BE2C (cell line): Measurements from ENCODE around the gene AHNAK.

Source experiments
- DNase-seq: peaks from one replicate; pipeline ENCODE4 v3.0.0-alpha.2; 2020
- H3K27me3 ChIP-seq: fragments of 250-450 bp; sonication (Bioruptor Pico); 2 replicates; pipeline ENCODE4 v1.5.1; 2020; ENCODE audit warnings: mild to moderate bottlenecking
- H3K36me3 ChIP-seq: fragments of 250-450 bp; sonication (Bioruptor Pico); 2 replicates; pipeline ENCODE4 v1.5.1; 2020; ENCODE audit warnings: mild to moderate bottlenecking
- H3K4me1 ChIP-seq: fragments of 250-450 bp; sonication (Bioruptor Pico); 2 replicates; pipeline ENCODE4 v1.5.1; 2020
- H3K4me3 ChIP-seq: 2 replicates; pipeline ENCODE4 v1.5.1; 2011; ENCODE audit warnings: low read depth, low read length
- H3K9me3 ChIP-seq: fragments of 250-450 bp; sonication (Bioruptor Pico); 2 replicates; pipeline ENCODE4 v1.5.1; 2020
- TF ChIP-seq, protein P1 (sequence below): IDR thresholded peaks from 2 replicates; pipeline ENCODE4 v1.5.1; 2012; ENCODE audit warnings: mild to moderate bottlenecking, low read depth, low read length

Gene AHNAK

DNA sequence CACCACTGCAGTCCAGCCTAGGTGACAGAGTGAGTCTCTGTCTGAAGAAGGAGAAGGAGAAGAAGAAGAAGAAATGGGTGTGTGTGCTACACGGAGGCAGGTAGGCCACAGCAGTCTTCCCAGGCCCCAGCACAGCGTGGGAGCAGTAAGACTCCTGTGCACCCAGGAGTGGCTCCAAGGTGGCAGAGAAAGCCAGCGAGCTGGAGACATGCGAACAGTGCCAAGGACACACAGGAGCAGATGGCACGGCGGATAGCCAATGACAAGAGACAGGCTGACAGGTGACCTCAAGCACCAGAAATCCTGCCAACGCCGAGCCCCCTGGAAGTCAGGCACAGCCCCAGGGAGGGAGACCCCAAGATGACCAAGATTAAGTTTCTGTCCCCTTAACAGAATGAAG, 136.8 kb downstream of the AHNAK start:
- Histone ChIP-seq H3K4me3 (no peak overlapping the region), H3K9me3 (no peaks in the 10 kb centered on the region), H3K27me3 (no peaks in the 10 kb centered on the region), H3K36me3 (no peaks in the 10 kb centered on the region), H3K4me1 (no peaks in the 10 kb centered on the region)
- TF ChIP-seq, protein P1, sequence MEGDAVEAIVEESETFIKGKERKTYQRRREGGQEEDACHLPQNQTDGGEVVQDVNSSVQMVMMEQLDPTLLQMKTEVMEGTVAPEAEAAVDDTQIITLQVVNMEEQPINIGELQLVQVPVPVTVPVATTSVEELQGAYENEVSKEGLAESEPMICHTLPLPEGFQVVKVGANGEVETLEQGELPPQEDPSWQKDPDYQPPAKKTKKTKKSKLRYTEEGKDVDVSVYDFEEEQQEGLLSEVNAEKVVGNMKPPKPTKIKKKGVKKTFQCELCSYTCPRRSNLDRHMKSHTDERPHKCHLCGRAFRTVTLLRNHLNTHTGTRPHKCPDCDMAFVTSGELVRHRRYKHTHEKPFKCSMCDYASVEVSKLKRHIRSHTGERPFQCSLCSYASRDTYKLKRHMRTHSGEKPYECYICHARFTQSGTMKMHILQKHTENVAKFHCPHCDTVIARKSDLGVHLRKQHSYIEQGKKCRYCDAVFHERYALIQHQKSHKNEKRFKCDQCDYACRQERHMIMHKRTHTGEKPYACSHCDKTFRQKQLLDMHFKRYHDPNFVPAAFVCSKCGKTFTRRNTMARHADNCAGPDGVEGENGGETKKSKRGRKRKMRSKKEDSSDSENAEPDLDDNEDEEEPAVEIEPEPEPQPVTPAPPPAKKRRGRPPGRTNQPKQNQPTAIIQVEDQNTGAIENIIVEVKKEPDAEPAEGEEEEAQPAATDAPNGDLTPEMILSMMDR: no peak
- no peak for DNase-seq

DNA sequence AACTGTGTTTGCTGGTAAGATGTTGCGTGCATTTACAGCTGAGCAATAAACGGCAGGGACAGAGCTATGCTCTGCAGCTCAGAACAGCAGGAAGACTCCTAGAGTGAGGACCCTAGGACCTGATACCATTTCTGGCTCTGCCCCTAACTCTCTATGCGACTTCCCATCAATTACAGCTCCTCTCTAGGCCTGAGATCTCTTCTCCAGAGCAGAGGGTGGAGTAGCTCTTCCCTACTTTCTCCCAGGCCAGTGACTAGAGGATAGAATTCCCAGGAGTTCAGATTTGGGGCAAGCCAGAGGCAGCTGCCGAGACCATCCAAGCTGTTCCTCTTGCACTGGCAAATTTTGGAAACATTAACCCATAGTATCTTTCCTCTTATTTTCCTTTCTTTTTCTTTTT, 140.6 kb downstream of the AHNAK start:
- no peak for DNase-seq
- Histone ChIP-seq H3K36me3 (no peaks in the 10 kb centered on the region), H3K4me3 (no peak overlapping the region), H3K27me3 (no peaks in the 10 kb centered on the region), H3K4me1 (0 out of 2 replicates have a peak, but pooled peaks cover under 1% of the 10 kb centered on the region), H3K9me3 (no peaks in the 10 kb centered on the region)
- TF ChIP-seq, protein P1: no peak

DNA sequence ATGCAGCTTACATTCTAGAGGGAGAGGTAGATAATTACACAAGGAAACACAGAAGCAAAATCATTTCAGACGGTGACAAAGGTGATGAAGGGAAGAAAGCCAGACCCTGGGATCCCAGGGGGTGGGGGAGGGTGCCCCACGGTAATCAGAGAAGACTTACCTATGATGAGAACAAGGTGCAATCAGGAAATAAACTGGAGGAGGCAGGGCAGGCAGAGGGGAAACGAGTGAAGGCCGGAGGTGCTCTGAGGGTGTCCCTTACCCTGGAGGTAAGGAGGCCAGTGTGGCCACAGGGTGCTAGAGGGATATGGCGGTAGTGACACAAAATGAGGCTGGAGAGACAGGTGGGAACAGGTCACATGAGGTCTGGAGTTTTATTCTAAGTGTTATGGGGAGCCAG, 141.7 kb downstream of the AHNAK start:
- H3K36me3 ChIP-seq: no peaks in the 10 kb centered on the region
- TF ChIP-seq, protein P1: no peak
- peaks cover 8% of the 10 kb centered on the region for H3K4me1 ChIP-seq
- no peak overlapping the region for H3K4me3 ChIP-seq
- no peak for DNase-seq
- no peaks in the 10 kb centered on the region for H3K27me3 ChIP-seq
- H3K9me3 ChIP-seq: no peaks in the 10 kb centered on the region

DNA sequence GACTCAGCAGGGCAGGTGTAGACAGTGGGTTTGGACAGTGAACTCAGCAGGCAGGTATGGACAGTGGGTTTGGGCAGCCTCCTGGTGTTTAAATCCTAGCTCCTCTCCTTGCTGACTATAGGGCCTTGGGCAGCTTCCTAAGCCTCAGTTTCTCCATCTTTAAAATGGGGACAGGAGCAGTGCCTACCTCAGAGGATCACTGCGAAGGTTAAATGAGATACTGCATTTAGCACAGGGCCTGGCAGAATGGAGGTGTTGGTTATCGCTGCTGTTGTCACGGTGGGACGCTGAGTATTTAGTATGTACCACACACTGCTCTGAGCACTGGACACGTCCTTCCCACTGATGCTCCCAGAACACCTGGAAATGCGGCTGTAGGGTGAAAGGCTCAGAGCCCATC, 142.2 kb downstream of the AHNAK start:
- no peak for DNase-seq

DNA sequence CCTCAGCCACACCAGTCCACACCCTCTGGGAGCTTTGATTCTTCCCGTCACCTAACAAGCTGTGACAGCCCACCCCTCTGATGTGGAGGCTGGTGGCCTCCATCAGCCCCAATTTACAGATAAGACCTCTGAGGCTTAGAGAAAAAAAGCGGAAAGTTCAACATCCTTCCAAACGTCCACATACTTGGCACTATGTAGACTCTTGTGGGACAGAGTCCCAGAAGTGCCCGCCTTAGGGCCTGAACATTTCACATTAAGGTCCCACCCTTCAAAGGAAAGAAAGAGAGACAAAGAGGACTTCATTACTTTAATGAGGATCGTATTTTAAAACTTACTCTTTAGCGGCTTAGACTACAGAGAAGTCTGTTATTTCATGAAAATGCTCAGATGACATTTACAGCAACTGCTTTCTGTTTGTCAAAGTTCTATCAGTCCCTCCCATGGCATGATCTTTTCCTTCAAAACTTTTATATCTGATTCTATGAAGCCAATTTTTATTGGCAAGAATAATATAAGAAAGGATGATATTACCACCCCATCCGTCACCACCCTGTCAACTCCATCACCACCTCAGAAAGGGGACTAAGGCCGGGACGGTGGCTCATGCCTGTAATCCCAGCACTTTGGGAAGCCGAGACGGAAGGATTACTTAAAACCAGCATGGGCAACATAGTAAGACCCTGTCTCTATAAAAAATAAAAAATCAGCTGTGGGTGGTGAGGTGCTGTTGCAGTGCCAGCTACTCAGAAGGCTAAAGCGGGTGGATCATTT, 143.5 kb downstream of the AHNAK start:
- Histone ChIP-seq H3K27me3 (no peaks in the 10 kb centered on the region), H3K36me3 (no peaks in the 10 kb centered on the region), H3K9me3 (no peaks in the 10 kb centered on the region), H3K4me1 (peaks cover 9% of the 10 kb centered on the region), H3K4me3 (no peak overlapping the region)
- TF ChIP-seq, protein P1: no peak
- no peak for DNase-seq

More for the DNA sequence above, 142.2 kb downstream of the AHNAK start:
- H3K36me3 ChIP-seq: no peaks in the 10 kb centered on the region
- H3K4me1 ChIP-seq: peaks cover 9% of the 10 kb centered on the region
- TF ChIP-seq, protein P1: no peak
- H3K27me3 ChIP-seq: no peaks in the 10 kb centered on the region
- H3K4me3 ChIP-seq: no peak overlapping the region
- H3K9me3 ChIP-seq: no peaks in the 10 kb centered on the region

DNA sequence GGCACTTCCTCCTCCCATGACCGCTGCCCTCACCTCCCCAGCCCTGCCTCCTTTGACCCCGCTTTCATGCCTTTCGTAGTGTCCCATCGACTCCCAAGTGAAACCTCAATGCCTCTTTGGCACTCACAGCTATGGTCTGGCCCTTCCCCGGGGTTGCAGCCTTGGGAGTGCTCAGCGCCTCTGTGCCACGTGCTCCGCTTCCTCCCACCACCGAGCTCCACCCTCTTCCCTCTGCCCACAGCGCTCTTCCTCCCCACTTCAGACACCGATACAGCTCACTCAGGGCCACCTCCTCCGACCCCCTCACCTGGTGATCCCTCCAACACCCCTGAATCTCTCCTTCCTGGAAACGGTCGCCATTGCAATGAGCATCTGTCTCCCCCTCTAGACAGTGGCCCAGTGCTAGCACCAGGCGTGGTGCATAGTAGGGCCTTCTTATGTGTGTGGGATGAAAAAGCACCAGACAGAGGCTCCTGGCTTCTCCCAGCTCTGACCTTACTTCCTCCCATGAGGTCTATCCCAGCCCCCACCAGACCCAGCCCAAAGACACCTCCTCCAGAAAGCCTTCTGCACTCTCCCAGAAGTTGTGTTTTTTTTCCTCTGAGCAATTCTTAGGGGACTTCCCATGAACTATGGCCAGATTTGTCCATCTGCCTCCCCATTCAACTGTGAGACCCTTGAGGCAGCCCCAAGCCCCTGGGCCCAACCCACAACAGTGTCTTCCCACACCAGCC, 144.2 kb downstream of the AHNAK start:
- Histone ChIP-seq H3K9me3 (no peaks in the 10 kb centered on the region), H3K4me3 (no peak overlapping the region)
- DNase-seq: no peak

More for the DNA sequence above, 144.2 kb downstream of the AHNAK start:
- Histone ChIP-seq H3K36me3 (no peaks in the 10 kb centered on the region), H3K4me1 (peaks cover 9% of the 10 kb centered on the region), H3K27me3 (no peaks in the 10 kb centered on the region)
- TF ChIP-seq, protein P1: no peak
